NCI-H128 (cell line): ENCODE results near the gene GINS1.

Experiments
- DNase-seq: peaks from one replicate; lab custom pipeline; 2025; ENCODE audit not compliant: unreplicated experiment; lab: John Stamatoyannopoulos, UW

Gene GINS1

GRCh38 chr20:25476106-25477013, 68.9 kb downstream of the GINS1 start:
- no peak for DNase-seq

- DNase-seq, result no peak
Measured at GRCh38 chr20:25477014-25477882, 69.8 kb downstream of the GINS1 start.

DNA sequence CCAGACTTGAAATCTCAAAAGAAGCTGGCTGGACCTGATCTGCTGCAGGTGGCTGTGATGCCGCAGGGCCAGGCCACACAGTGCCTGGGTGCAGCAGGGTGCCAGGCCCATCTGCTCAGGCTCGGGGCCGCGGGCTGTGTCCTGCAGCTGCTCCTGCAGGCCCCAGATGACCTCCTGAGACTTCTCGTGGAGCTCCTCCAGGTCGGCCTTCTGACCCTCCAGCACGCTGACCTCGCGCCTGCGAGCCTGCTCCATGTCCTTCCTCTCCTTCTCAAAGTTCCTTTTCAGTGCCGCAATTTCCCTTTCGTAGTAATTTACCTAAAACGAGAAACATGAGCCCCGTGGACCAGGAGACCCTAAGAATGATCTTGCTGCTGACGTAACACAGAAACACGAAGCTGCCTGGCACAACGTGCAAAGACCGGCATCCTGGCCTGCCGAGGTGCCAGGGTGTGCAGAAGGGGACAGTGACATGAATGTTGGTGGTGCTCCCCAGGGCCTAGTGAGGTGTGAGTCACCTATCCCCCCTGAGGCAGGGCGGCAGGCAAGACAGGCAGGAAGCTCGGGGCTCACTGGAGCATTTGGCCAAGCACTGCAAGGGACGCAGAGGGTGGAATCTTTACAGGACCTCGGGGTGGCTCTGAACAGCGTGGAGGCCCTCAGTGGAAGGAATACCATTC, 71.6 kb downstream of the GINS1 start:
- no peak for DNase-seq

GRCh38 chr20:25479638-25480037, 72.2 kb downstream of the GINS1 start:
- no peak for DNase-seq

DNA sequence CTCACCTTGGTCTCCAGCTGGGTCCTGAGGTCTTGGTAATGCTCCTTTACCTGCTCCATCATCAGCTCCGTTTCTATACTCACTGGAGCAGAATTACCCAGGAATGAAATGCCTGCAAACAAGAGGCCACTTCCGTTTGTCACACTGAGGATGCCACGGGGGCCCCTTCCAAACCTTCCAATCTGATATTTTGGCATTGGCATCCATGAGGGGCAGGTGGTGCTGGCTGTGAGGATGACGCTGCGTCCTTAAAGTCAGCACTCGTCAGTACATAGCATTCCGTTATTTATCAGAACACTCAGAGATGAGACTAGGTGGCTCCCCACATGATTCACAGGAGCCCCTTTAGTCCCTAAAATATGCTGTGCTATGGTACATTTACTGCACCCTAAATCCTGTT, 72.7 kb downstream of the GINS1 start:
- DNase-seq, result no peak

DNA sequence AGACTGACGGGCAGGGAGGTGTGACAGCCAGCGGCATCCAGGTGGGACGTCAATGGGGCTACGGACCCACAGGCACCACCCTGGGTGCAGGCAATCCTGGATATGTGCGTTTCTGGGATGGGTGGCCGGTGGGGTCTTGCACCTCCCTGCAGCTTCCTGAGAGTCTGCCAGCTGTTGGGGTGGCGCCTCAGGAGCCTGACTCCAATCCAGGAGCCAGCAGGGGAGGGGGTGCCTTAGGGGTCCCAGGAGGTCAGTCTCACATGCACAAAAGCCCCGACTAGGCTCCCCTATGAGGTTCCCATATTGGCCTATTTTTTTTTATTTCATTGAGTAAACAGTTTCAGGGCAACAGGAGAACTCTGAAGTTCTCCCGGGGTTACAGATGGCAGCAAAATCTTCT, 73.3 kb downstream of the GINS1 start:
- DNase-seq, result no peak

DNA sequence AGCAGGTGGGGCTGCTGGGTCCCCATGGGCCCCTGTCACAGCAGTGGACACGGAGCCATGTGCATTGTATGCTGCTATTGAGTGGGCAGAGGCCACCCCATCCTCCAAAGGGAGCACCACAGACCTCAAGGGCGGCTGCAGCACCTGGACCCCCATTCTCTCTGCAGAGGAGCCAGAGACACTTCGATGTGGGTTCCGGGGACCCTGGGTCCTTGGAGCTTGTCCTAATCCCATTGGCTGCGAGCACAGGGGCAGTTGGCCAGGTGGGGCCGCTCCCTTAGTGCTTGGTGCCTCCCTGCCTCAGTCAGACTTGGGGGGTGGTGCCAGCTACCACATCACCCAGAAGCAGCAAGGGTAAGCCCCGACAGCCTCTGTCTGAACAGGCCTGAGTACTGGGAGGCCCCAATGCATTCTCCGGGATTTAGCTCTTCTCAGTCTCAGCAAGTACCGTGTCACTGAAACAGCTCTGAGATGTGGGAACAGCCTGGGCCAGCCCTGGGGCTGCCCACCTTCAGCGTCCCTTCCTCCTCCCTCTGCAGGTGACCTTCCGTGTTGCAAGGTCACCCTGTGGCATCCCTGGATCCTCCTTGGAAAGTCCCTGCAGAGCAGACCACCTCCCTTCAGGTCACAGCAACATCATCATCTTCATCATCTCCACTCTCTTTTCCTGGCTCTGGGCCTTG, 73.9 kb downstream of the GINS1 start:
- DNase-seq, result no peak

- DNase-seq, result no peak
Measured at GRCh38 chr20:25481918-25482253, 74.4 kb downstream of the GINS1 start.

GRCh38 chr20:25483431-25484132, 76.1 kb downstream of the GINS1 start:
- no peak for DNase-seq

DNA sequence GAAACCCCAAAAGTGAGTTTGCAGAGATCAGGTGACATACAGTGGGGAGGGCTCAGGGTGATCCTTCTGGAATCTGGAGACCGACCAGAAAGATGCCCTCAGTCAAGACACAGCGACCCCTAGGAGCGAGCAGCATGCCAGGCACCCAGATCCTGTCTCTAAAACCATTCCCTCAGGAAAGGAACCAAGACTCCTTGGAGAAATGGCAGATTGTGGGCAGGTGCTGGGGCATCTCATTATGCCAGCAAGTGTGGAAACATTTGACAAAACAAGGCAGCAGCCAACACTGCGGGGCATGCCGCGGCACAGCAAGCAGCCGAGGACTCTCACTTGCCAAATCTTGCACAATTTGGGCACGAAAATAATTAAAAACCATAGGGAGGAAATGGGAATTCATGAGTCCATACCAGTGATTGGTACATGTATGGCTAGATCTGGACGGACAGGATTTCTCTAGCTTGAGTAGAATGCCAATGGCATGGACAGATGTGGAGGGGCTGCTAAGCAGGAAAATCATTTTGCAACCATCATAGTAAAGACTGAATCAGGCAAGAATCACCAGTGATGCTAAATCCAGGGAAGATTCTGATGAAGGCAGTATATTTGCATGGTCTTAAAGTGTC, 76.9 kb downstream of the GINS1 start:
- no peak for DNase-seq

- no peak for DNase-seq
Measured at GRCh38 chr20:25484911-25485511, 77.5 kb downstream of the GINS1 start.

- DNase-seq, result no peak
Measured at GRCh38 chr20:25485872-25486271, 78.4 kb downstream of the GINS1 start.

- no peak for DNase-seq
Measured at GRCh38 chr20:25486377-25486776, 78.9 kb downstream of the GINS1 start.

GRCh38 chr20:25487306-25487705, 79.8 kb downstream of the GINS1 start:
- DNase-seq, result no peak

DNA sequence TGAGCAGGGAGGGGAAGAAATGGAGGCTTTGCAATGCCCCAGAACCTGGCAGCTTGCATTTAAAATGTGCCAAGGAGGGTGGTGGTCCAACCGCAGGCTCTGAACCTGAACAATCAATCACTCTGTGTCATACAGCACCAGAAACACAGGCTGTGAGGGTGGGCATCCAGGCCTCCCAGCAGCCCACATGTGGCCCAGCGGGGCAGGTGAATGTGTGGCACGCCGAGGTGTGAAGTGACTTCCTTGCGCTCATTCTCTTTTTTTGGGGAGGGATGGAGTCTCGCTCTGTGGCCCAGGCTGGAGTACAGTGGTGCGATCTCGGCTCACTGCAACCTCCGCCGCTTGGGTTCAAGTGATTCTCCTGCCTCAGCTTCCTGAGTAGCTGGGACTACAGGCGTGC, 80.5 kb downstream of the GINS1 start:
- DNase-seq, result no peak

- DNase-seq, result no peak
Measured at GRCh38 chr20:25489221-25489871, 81.9 kb downstream of the GINS1 start.

- no peak for DNase-seq
Measured at GRCh38 chr20:25490656-25491445, 83.4 kb downstream of the GINS1 start.

GRCh38 chr20:25491446-25492038, 84.1 kb downstream of the GINS1 start:
- DNase-seq, result no peak
